ENCODE measurements around the gene ARID1B. TPM values are rescaled to one million over a fixed set of nuclear protein-coding genes. Genes with fewer than 3 reads are reported as not detected.

ARID1B gene
- total RNA-seq, 2 donors from 2014 or later = 43.9 to 44.6 TPM

DNA sequence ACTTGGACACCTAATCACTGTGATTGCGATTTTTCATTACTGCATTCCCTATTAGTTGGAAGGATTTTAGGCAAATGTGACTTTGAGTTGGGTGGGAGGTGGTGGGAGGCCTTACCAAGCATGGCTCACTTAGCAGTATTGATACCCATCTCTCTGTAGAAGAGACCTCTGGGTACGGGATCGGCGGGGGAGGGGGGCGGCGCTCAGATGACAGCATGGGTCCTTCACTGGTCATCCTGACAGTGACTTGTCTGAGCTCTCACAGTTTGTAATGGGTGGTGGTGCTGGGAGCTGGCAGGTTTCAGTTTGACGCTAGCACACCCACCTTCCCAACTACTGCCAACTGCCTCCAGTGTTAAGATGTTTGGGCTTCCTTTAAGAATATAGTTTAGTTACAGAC, 231.4 kb downstream of the ARID1B start:
- TF ChIP-seq, protein P1, sequence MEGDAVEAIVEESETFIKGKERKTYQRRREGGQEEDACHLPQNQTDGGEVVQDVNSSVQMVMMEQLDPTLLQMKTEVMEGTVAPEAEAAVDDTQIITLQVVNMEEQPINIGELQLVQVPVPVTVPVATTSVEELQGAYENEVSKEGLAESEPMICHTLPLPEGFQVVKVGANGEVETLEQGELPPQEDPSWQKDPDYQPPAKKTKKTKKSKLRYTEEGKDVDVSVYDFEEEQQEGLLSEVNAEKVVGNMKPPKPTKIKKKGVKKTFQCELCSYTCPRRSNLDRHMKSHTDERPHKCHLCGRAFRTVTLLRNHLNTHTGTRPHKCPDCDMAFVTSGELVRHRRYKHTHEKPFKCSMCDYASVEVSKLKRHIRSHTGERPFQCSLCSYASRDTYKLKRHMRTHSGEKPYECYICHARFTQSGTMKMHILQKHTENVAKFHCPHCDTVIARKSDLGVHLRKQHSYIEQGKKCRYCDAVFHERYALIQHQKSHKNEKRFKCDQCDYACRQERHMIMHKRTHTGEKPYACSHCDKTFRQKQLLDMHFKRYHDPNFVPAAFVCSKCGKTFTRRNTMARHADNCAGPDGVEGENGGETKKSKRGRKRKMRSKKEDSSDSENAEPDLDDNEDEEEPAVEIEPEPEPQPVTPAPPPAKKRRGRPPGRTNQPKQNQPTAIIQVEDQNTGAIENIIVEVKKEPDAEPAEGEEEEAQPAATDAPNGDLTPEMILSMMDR (IDR thresholded peaks at IDR 0.05) = no peak
- no peaks in the 10 kb centered on the region for H3K36me3 ChIP-seq
- no peak overlapping the region for H3K4me3 ChIP-seq
- no peak overlapping the region for H3K27ac ChIP-seq
- no peak for DNase-seq (ENCODE audit: low spot score)
- no peaks in the 10 kb centered on the region for H3K27me3 ChIP-seq
- H3K4me1 ChIP-seq = peaks cover 0 to 19% of the 10 kb centered on the region in 2 donors
- peaks cover 0 to 5% of the 10 kb centered on the region in 2 donors for H3K9me3 ChIP-seq

DNA sequence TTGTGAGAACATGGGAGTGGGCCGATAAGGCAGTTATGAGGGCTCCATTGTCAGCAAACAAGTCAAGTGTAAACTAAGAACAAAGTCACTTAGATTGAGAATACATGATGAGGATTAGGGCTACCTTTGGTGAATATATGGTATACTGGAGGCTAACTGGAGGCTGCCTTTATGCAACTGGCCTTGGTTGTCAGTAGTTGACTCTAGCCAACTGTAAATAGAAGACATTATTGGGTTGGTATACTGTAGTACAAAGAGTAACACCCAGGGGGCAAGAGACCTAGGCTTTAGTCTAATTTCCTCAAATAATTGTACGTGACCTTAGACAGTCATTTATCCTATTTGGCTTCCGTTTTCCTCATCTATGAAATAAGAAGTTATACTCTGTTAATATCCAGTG, 235.2 kb downstream of the ARID1B start:
- no peaks in the 10 kb centered on the region for H3K27me3 ChIP-seq
- H3K9me3 ChIP-seq = peaks cover 0 to 5% of the 10 kb centered on the region in 2 donors
- H3K4me3 ChIP-seq = no peak overlapping the region
- H3K36me3 ChIP-seq = no peaks in the 10 kb centered on the region
- TF ChIP-seq, protein P1 (IDR thresholded peaks at IDR 0.05) = no peak
- DNase-seq (ENCODE audit: low spot score) = no peak
- no peak overlapping the region for H3K27ac ChIP-seq
- peaks cover 0 to 22% of the 10 kb centered on the region in 2 donors for H3K4me1 ChIP-seq

DNA sequence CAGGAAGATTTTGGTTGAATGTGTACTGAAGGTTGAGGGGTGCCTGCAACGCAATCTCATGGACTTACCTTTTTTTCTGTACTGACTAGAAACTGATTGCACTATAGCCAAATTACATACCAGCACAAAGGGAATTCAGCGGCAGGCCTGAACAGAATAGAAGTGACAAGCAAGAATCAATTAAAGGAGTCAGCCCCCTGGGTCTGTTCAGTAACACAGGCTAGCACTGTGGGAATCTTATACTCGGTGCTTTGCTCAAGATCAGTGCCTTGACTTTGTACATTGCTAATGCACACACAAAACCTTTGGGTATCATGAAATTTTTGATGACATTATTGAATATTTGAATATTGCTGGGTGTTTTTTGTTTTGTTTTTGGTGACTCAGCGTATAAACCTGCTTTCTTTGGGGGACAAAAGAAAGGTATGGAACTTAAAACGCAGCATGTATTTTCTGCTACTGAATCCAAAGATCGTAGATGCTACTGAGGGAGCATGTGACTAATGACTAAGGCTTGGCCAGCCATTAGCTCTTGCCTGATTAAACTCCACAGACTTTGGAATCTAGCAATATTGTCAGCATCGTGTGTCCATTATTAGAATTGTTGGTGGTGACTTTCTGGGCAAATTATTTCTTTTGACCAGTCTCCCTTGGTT, 236.6 kb downstream of the ARID1B start:
- peaks cover 0 to 5% of the 10 kb centered on the region in 2 donors for H3K9me3 ChIP-seq
- no peak overlapping the region for H3K27ac ChIP-seq

DNA sequence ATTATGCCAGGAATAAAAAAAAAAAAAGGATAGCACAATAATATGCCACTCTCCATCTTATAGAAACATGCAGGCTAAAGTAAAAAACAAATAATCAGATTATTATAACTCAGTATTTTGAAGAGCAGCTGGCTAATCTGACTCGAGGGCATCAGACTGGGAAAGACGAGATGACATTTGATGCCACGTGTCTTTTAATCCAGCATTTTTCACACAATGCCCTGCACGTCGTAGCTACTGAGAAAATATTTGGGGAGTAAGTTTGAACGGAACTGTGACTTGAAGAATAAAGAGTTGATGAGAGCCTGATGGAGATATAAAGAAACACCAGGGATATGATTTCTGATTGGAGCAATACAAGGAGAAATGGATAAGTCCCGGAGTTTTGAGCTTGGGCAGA, 237.7 kb downstream of the ARID1B start:
- Histone ChIP-seq H3K36me3 (no peaks in the 10 kb centered on the region), H3K27me3 (no peaks in the 10 kb centered on the region), H3K27ac (no peak overlapping the region), H3K9me3 (peaks cover 0 to 5% of the 10 kb centered on the region in 2 donors), H3K4me1 (peaks cover 0 to 28% of the 10 kb centered on the region in 2 donors), H3K4me3 (no peak overlapping the region)
- TF ChIP-seq, protein P1 (IDR thresholded peaks at IDR 0.05) = no peak
- no peak for DNase-seq (ENCODE audit: low spot score)

More for the DNA sequence above, 236.6 kb downstream of the ARID1B start:
- Histone ChIP-seq H3K36me3 (no peaks in the 10 kb centered on the region), H3K4me1 (peaks cover 0 to 20% of the 10 kb centered on the region in 2 donors), H3K27me3 (no peaks in the 10 kb centered on the region), H3K4me3 (no peak overlapping the region)
- no peak for DNase-seq (ENCODE audit: low spot score)
- TF ChIP-seq, protein P1 (IDR thresholded peaks at IDR 0.05) = no peak

DNA sequence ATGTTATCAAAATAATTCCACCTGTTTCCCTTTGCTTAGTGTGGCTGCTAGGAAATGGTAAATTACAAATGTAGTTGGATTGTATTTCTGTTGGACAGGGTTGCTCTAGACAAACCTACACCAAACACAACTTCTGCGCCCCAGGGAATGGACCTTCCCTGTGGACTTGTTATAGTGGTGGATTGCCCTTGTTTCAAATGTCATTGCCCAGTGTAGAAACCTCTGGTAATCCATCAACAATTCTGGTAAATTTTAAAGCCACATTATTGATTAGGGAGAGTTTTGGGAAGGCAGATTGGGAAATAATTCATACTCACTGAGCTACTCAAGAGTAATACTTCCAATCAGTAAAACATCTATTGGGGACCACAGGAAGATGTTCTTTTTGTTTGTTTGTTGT, 239.8 kb downstream of the ARID1B start:
- DNase-seq (ENCODE audit: low spot score) = no peak
- H3K4me1 ChIP-seq = peaks cover 0 to 28% of the 10 kb centered on the region in 2 donors

More for the DNA sequence above, 239.8 kb downstream of the ARID1B start:
- H3K36me3 ChIP-seq = no peaks in the 10 kb centered on the region
- H3K9me3 ChIP-seq = no peaks in the 10 kb centered on the region
- TF ChIP-seq, protein P1 (IDR thresholded peaks at IDR 0.05) = no peak
- no peak overlapping the region for H3K4me3 ChIP-seq
- H3K27ac ChIP-seq = no peak overlapping the region
- no peaks in the 10 kb centered on the region for H3K27me3 ChIP-seq
